ENCODE measurements around the gene SYNJ2. TPM values are rescaled to one million over a fixed set of nuclear protein-coding genes. Genes with fewer than 3 reads are reported as not detected.

Gene SYNJ2
- total RNA-seq, 2 experiments from 2014 or later: 38.2 to 38.5 TPM

DNA sequence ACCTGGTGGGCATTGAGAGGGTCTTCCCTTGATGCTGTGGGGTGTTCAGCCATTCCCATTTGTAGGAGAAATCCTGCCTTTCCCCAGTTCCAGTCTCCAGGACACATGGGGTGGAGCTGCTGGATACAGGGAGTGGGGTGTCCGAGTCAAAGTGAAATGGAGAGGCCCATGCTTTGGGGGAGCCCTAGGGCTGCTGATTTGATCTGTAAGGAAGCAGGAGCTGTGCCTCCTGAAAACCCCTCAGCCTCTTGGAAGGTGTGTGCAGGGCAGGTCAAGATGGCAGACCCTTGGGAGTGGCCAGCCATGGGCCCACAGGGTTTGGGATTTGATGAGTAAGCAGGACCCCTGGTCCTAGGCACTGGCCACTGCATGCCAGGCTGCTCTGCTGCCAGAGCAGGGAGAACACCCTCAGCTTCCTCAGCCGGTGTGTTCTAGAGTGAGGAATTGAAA lies 104.4 kb downstream of the SYNJ2 start:
- POLR2A ChIA-PET: interaction anchor here (0.6 to 1.3 kb wide), 4 partner anchors 9 to 558 kb away, joined by 3 to 4 read pairs (median 3); partner anchors contain the start of gene DYNLT1
- no peaks in the 10 kb centered on the region for H3K27me3 Mint-ChIP-seq (ENCODE audit: low read depth)
- peak overlapping the region; percentile 77 for H3K27ac Mint-ChIP-seq
- DNase-seq (no peak), ATAC-seq (no peak)
- no peak overlapping the region for H3K4me3 Mint-ChIP-seq
- H3K36me3 Mint-ChIP-seq (ENCODE audit: low read depth): peaks cover 75% of the 10 kb centered on the region
- no peaks in the 10 kb centered on the region for H3K9me3 Mint-ChIP-seq (ENCODE audit: insufficient read depth)
- CTCF ChIA-PET: interaction anchor here (0.8 to 4.0 kb wide), 7 partner anchors 12 to 212 kb away, joined by 3 to 32 read pairs (median 4); no protein-coding TSS in a partner anchor
- H3K4me1 Mint-ChIP-seq (ENCODE audit: low read depth): peaks cover 22% of the 10 kb centered on the region

GRCh38 chr6:158086504-158087223 lies 105.0 kb downstream of the SYNJ2 start:
- ATAC-seq (peak; percentile 91), DNase-seq (peak; percentile 41)
- CTCF ChIA-PET: interaction anchor here (0.8 to 4.0 kb wide), 7 partner anchors 13 to 213 kb away, joined by 3 to 32 read pairs (median 4); no protein-coding TSS in a partner anchor
- H3K36me3 Mint-ChIP-seq (ENCODE audit: low read depth): peaks cover 75% of the 10 kb centered on the region
- H3K27ac Mint-ChIP-seq: peak overlapping the region; percentile 77
- no peaks in the 10 kb centered on the region for H3K9me3 Mint-ChIP-seq (ENCODE audit: insufficient read depth)
- H3K4me1 Mint-ChIP-seq (ENCODE audit: low read depth): peaks cover 22% of the 10 kb centered on the region
- no peak overlapping the region for H3K4me3 Mint-ChIP-seq
- POLR2A ChIA-PET: interaction anchor here (0.6 to 1.3 kb wide), 5 partner anchors 9 to 558 kb away, joined by 3 to 6 read pairs (median 3); partner anchors contain the start of gene DYNLT1
- H3K27me3 Mint-ChIP-seq (ENCODE audit: low read depth): no peaks in the 10 kb centered on the region

GRCh38 chr6:158087224-158087867 lies 105.7 kb downstream of the SYNJ2 start:
- Mint-ChIP-seq H3K36me3 (ENCODE audit: low read depth) (peaks cover 76% of the 10 kb centered on the region), H3K4me1 (ENCODE audit: low read depth) (peaks cover 22% of the 10 kb centered on the region), H3K27ac (peak overlapping the region; percentile 68), H3K9me3 (ENCODE audit: insufficient read depth) (no peaks in the 10 kb centered on the region), H3K4me3 (no peak overlapping the region), H3K27me3 (ENCODE audit: low read depth) (no peaks in the 10 kb centered on the region)
- CTCF ChIA-PET: interaction anchor here (4.0 kb wide), 1 partner anchor 14 kb away, joined by 32 read pairs; no protein-coding TSS in a partner anchor
- no peak for ATAC-seq
- POLR2A ChIA-PET: interaction anchor here (0.6 to 1.3 kb wide), 2 partner anchors 90 to 557 kb away, joined by 3 to 6 read pairs; partner anchors contain the start of gene DYNLT1
- DNase-seq: no peak

DNA sequence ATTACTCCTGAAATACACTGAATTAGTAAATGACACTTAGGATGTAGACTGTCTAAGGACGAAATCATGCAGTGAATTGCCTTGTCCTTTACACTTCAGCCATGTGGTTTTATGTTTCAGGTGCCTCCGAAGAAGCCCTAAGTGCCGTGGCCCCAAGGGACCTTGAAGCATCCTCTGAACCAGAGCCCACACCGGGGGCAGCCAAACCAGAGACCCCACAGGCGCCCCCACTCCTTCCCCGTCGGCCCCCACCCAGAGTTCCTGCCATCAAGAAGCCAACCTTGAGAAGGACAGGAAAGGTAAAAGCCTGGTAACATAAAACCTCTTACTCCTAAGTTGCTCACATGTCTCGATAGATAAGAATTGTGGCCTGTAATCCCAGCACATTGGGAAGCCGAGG lies 111.1 kb downstream of the SYNJ2 start:
- ChIA-PET POLR2A (no interaction called here), CTCF (interaction anchor here (1.3 kb wide), 1 partner anchor 66 kb away, joined by 3 read pairs; no protein-coding TSS in a partner anchor)
- H3K4me3 Mint-ChIP-seq: no peak overlapping the region
- peaks cover 57% of the 10 kb centered on the region for H3K36me3 Mint-ChIP-seq (ENCODE audit: low read depth)
- H3K9me3 Mint-ChIP-seq (ENCODE audit: insufficient read depth): no peaks in the 10 kb centered on the region
- ATAC-seq (no peak), DNase-seq (no peak)
- H3K27me3 Mint-ChIP-seq (ENCODE audit: low read depth): no peaks in the 10 kb centered on the region
- H3K4me1 Mint-ChIP-seq (ENCODE audit: low read depth): no peaks in the 10 kb centered on the region
- H3K27ac Mint-ChIP-seq: no peak overlapping the region

- DNase-seq (no peak), ATAC-seq (no peak)
- no peak overlapping the region for H3K4me3 Mint-ChIP-seq
- H3K27ac Mint-ChIP-seq: no peak overlapping the region
- H3K36me3 Mint-ChIP-seq (ENCODE audit: low read depth): peaks cover 44% of the 10 kb centered on the region
- ChIA-PET CTCF (no interaction called here), POLR2A (no interaction called here)
- H3K4me1 Mint-ChIP-seq (ENCODE audit: low read depth): no peaks in the 10 kb centered on the region
- no peaks in the 10 kb centered on the region for H3K9me3 Mint-ChIP-seq (ENCODE audit: insufficient read depth)
- no peaks in the 10 kb centered on the region for H3K27me3 Mint-ChIP-seq (ENCODE audit: low read depth)
These were observed 113.4 kb downstream of the SYNJ2 start for GRCh38 chr6:158095031-158095430.

GRCh38 chr6:158095671-158096070 lies 114.0 kb downstream of the SYNJ2 start:
- no peak overlapping the region for H3K4me3 Mint-ChIP-seq
- no peak overlapping the region for H3K27ac Mint-ChIP-seq
- peaks cover 41% of the 10 kb centered on the region for H3K36me3 Mint-ChIP-seq (ENCODE audit: low read depth)
- DNase-seq (no peak), ATAC-seq (no peak)
- H3K27me3 Mint-ChIP-seq (ENCODE audit: low read depth): no peaks in the 10 kb centered on the region
- H3K4me1 Mint-ChIP-seq (ENCODE audit: low read depth): no peaks in the 10 kb centered on the region
- H3K9me3 Mint-ChIP-seq (ENCODE audit: insufficient read depth): no peaks in the 10 kb centered on the region
- POLR2A ChIA-PET: no interaction called here
- CTCF ChIA-PET: no interaction called here

DNA sequence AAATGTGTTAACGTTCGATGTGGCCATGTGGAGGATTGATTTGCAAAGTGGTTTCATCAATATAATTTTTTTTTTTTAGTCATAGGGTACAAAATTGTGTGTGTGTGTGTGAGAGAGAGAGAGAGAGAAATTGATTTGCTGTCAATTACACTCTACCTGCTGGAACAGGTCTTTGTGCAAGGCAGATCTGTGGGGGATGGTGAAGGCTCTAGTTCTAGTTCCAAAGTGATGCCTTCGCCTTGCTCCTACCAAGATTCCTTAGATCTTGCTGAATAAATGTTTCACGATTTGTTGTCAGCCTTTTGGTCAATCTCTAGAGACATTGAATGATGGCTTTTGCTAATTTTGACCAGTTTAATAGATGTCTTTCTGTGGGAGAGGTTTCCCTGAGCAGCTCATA lies 121.6 kb downstream of the SYNJ2 start:
- POLR2A ChIA-PET: no interaction called here
- H3K36me3 Mint-ChIP-seq (ENCODE audit: low read depth): peaks cover 16% of the 10 kb centered on the region
- DNase-seq (no peak), ATAC-seq (no peak)
- H3K27me3 Mint-ChIP-seq (ENCODE audit: low read depth): no peaks in the 10 kb centered on the region
- H3K4me3 Mint-ChIP-seq: no peak overlapping the region
- CTCF ChIA-PET: no interaction called here
- no peaks in the 10 kb centered on the region for H3K4me1 Mint-ChIP-seq (ENCODE audit: low read depth)
- no peaks in the 10 kb centered on the region for H3K9me3 Mint-ChIP-seq (ENCODE audit: insufficient read depth)
- H3K27ac Mint-ChIP-seq: no peak overlapping the region

DNA sequence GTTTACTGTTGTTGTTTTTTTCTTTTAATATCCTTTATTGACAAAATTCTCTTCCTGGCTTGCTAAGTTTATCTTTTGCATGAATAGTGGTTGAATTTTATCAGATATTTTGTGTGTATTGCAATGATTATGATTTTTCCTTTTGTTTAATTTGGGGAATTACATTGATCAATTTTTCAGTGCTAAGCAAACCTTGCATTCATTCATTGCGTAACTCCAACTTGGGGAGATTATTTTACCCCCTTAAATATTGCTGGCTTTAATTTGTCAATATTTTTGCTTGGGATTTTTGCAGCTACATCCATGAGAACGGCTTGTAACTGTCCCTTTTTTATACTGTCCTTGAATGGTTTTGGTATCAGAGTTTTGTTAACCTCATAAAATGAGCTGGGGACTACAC lies 123.0 kb downstream of the SYNJ2 start:
- CTCF ChIA-PET: interaction anchor here (0.8 to 1.2 kb wide), 2 partner anchors 32 to 34 kb away, joined by 3 to 6 read pairs; no protein-coding TSS in a partner anchor
- Mint-ChIP-seq H3K27me3 (ENCODE audit: low read depth) (no peaks in the 10 kb centered on the region), H3K9me3 (ENCODE audit: insufficient read depth) (no peaks in the 10 kb centered on the region), H3K4me3 (no peak overlapping the region), H3K4me1 (ENCODE audit: low read depth) (no peaks in the 10 kb centered on the region), H3K36me3 (ENCODE audit: low read depth) (peaks cover 18% of the 10 kb centered on the region), H3K27ac (no peak overlapping the region)
- POLR2A ChIA-PET: no interaction called here
- DNase-seq: no peak
- no peak for ATAC-seq

DNA sequence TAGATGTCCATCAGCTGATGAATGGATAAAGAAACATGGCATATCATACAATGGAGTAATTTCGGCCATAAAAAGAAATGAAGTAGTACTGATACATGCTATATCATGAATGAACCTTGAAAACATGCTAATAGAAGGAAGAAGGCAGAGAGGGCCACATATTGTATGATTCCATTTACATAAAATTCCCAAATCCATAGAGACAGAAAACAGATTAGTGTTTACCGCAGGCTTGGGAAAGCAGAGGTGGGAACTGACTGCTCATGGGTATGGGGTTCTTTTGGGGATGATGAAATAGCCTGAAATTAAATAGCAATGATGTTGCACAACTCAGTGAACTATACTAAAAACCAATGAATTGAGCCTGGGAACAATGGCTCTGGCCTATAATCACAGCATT lies 128.1 kb downstream of the SYNJ2 start:
- ChIA-PET POLR2A (no interaction called here), CTCF (interaction anchor here (1.4 kb wide), 1 partner anchor 84 kb away, joined by 3 read pairs; no protein-coding TSS in a partner anchor)
- Mint-ChIP-seq H3K36me3 (ENCODE audit: low read depth) (peaks cover 17% of the 10 kb centered on the region), H3K4me1 (ENCODE audit: low read depth) (no peaks in the 10 kb centered on the region), H3K4me3 (no peak overlapping the region), H3K9me3 (ENCODE audit: insufficient read depth) (no peaks in the 10 kb centered on the region), H3K27ac (no peak overlapping the region), H3K27me3 (ENCODE audit: low read depth) (no peaks in the 10 kb centered on the region)
- ATAC-seq (no peak), DNase-seq (no peak)

GRCh38 chr6:158110986-158111385 lies 129.3 kb downstream of the SYNJ2 start:
- ChIA-PET CTCF (interaction anchor here (0.9 to 1.4 kb wide), 2 partner anchors 15 to 85 kb away, joined by 3 read pairs; no protein-coding TSS in a partner anchor), POLR2A (no interaction called here)
- Mint-ChIP-seq H3K27me3 (ENCODE audit: low read depth) (no peaks in the 10 kb centered on the region), H3K4me1 (ENCODE audit: low read depth) (no peaks in the 10 kb centered on the region), H3K36me3 (ENCODE audit: low read depth) (peaks cover 17% of the 10 kb centered on the region), H3K27ac (no peak overlapping the region), H3K4me3 (no peak overlapping the region), H3K9me3 (ENCODE audit: insufficient read depth) (no peaks in the 10 kb centered on the region)
- ATAC-seq (no peak), DNase-seq (no peak)

DNA sequence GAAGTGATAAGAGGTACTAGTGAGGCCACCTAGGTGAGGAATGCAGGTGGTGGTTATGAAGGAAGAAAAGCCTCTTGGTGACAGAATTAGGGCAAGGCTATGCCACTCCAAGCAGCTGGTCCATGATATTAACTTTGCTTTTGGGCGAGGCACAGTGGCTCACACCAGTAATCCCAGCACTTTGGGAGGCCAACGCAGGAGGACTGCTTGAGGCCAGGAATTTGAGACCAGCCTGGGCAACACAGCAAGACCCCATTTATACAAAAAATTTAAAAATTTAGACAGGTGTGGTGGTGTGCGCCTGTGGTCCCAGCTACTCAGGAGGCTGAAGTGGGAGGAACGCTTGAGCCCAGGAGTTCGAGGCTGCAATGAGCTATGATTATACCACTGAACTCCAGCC lies 130.3 kb downstream of the SYNJ2 start:
- Mint-ChIP-seq H3K27me3 (ENCODE audit: low read depth) (no peaks in the 10 kb centered on the region), H3K9me3 (ENCODE audit: insufficient read depth) (no peaks in the 10 kb centered on the region), H3K27ac (no peak overlapping the region), H3K4me3 (no peak overlapping the region), H3K4me1 (ENCODE audit: low read depth) (no peaks in the 10 kb centered on the region), H3K36me3 (ENCODE audit: low read depth) (peaks cover 17% of the 10 kb centered on the region)
- ChIA-PET POLR2A (no interaction called here), CTCF (interaction anchor here (0.9 kb wide), 1 partner anchor 111 kb away, joined by 3 read pairs; no protein-coding TSS in a partner anchor)
- DNase-seq (no peak), ATAC-seq (no peak)

- Mint-ChIP-seq H3K4me1 (ENCODE audit: low read depth) (no peaks in the 10 kb centered on the region), H3K9me3 (ENCODE audit: insufficient read depth) (no peaks in the 10 kb centered on the region), H3K27ac (no peak overlapping the region), H3K4me3 (no peak overlapping the region), H3K27me3 (ENCODE audit: low read depth) (no peaks in the 10 kb centered on the region), H3K36me3 (ENCODE audit: low read depth) (peaks cover 14% of the 10 kb centered on the region)
- DNase-seq: no peak
- no peak for ATAC-seq
- CTCF ChIA-PET: no interaction called here
- POLR2A ChIA-PET: no interaction called here
These were observed 132.1 kb downstream of the SYNJ2 start for GRCh38 chr6:158113802-158114201.

Data from activated CD8-positive, alpha-beta T cell treated with anti-CD3 and anti-CD28 coated beads, Interleukin-2, amount 10 ng/mL, durations not matched to agents 7 days and 5 days (primary cell).